DOHH2 (cell line): ENCODE measurements around the gene LSAMP.

Source experiments
- CTCF ChIP-seq: fragments of 200-600 bp; sonication (generic); IDR thresholded peaks from one replicate; pipeline ENCODE4 v1.5.1; 2014; ENCODE audit warnings: antibody characterized with exemption, mild to moderate bottlenecking, low read depth, low read length; ENCODE audit not compliant: poor library complexity, severe bottlenecking
- EZH2phosphoT487 ChIP-seq: fragments of 200-600 bp; sonication (generic); IDR thresholded peaks from 2 replicates; pipeline ENCODE4 v1.6.1; 2017; ENCODE audit warnings: borderline replicate concordance, mild to moderate bottlenecking, antibody characterized with exemption, low read length, moderate library complexity, mixed read lengths

- TF ChIP-seq CTCF (no peak), EZH2phosphoT487 (no peak)
Observed at GRCh38 chr3:116280130-116280740, 165.1 kb downstream of the LSAMP start.
